ENCODE measurements around the gene NEFH.
"Not testable (repeated sequence)": the region's sequence is repeated elsewhere in the genome, so short reads cannot be mapped to it uniquely, and the experiment has no call there.

Gene NEFH, protein sequence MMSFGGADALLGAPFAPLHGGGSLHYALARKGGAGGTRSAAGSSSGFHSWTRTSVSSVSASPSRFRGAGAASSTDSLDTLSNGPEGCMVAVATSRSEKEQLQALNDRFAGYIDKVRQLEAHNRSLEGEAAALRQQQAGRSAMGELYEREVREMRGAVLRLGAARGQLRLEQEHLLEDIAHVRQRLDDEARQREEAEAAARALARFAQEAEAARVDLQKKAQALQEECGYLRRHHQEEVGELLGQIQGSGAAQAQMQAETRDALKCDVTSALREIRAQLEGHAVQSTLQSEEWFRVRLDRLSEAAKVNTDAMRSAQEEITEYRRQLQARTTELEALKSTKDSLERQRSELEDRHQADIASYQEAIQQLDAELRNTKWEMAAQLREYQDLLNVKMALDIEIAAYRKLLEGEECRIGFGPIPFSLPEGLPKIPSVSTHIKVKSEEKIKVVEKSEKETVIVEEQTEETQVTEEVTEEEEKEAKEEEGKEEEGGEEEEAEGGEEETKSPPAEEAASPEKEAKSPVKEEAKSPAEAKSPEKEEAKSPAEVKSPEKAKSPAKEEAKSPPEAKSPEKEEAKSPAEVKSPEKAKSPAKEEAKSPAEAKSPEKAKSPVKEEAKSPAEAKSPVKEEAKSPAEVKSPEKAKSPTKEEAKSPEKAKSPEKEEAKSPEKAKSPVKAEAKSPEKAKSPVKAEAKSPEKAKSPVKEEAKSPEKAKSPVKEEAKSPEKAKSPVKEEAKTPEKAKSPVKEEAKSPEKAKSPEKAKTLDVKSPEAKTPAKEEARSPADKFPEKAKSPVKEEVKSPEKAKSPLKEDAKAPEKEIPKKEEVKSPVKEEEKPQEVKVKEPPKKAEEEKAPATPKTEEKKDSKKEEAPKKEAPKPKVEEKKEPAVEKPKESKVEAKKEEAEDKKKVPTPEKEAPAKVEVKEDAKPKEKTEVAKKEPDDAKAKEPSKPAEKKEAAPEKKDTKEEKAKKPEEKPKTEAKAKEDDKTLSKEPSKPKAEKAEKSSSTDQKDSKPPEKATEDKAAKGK

DNA sequence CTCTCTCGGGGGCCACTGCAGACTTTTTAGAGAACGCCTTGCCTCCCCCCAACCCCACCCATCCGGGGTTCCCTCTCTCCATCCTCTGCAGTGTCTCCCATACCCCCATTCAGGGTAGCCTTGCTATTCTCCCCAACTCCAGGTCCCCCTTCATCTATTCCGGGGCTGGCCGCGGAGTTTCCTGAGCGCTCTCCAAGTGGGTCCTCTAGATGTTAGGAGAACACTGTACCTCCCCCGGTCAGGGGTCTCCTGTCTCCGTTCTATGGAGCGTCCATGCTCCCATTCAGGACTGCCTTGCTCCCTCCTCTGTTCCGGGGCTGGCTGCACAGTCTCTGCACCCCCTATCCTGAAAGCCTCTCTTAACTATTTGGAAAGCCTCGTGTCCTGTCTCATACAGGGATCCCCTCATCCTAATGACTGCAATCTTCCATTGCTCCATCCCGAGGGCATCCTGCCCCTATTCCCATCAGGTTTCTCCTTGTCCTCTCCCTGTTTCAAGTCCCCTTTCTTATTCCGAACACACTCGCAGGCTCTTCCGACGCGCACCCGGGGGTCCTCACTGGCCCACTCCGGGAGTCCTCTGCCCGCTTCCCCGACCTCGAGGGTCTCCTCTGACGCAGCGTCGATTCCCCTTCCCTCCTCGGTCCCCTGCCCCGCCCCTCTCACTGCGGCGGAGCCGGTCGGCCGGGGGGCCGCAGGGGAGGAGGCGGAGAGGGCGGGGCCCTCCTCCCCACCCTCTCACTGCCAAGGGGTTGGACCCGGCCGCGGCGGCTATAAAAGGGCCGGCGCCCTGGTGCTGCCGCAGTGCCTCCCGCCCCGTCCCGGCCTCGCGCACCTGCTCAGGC lies at the start of gene NEFH:
Gene NEFH (plus strand): TSS at position 802 of the 845 bp plus-strand sequence. CDS start 45 bp downstream, outside the sequence.
- DNase-seq, result no peak

DNA sequence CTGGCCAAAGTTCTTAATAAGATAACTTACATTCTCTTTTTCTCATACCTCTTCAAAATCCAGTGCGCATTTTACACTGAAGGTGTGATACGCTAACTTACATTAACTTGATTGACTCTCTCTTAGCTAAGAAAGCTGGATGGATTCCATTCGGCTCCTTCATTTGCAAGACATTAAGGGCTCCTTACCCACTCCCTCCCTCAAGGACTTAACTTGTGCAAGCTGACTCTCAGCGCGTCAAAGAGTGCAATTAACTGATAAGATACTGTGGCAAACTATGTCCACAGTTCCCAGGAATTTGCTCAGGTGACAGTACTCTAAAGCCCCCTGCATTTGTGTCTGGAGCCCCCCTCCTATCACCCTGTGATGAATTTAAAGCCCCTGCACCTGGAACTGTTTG lies 48.0 kb upstream of the NEFH start:
- no peak for DNase-seq

DNA sequence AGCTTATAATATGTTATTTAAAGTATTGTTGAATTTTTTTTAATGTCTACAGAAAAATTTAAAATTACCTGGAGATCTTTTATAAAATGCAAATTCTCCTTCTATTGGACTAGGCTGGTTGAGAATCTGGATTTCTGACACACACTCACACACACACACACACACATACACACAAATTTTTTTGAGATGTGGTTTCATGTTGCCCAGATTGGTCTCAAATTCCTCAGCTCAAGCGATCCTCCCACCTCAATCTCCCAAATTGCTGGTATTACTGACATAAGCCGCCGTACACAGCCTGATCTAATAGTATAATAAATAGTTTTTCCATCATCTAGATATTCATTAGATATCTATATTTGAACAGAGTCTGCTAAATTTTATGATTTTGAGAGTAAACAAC lies 46.2 kb upstream of the NEFH start:
- DNase-seq, result no peak

- no peak for DNase-seq
Observed at GRCh38 chr22:29434288-29434687, 45.7 kb upstream of the NEFH start.

DNA sequence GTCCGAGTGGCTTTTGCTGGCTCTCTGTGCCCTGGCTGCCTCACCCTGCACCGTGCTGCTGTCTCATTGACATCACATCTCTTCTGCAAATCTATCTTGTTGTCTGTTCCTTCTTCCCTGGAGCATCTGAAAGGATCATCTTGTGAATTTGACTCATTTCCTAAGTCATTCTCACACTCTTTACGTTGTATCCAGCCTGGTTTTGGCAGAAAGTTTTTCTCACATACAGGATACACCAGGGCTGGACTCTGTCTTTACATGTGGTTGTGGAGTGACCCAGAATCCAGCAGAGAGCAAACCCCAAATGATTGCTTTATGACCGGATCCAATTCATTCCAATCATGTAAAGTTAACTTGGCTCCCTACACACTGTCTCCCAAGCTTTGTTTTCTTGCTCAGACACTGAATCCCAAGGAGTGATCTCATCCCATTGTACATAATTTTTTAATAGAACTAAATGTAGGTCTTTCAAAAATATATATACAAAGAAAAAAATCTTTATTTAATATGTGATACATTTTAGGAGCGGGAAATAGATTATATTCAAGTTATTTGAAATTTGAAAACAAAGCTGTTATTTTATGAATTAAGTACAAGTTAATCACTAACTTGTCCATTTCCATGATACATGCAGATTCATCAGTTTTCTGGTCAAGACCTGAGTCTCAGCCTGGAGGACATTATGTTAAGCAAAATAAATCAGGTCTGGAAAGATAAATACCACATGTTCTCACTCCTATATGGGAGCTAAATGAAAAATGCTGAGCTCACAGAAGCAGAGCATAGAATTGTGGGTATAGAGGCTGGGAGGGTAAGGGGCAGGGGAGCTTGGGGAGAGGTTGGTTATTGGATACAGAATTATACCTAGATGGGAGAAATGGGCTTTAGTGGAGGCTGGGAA lies 44.5 kb upstream of the NEFH start:
- DNase-seq, result no peak

DNA sequence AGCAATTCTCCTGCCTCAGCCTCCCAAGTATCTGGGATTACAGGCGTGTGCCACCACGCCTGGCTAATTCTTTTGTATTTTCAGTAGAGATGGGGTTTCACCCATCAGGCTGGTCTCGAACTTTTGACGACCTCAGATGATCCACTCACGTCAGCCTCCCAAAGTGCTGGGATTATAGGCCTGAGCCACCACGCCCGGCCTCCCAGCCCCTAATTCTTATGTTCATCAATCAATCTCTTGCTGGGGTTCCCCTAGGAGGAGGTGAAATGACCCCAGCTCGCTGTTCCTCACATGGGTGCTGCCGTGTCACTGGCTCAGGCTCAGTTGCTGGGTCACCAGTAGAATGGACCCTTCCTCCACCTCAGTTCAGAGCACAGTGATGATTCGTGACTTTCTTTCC lies 41.7 kb upstream of the NEFH start, which contains the start of gene RFPL1:
Gene RFPL1 (plus strand): TSS at position 301 of the 400 bp plus-strand sequence.
- not testable (repeated sequence) for DNase-seq

GRCh38 chr22:29442976-29443375 lies 37.0 kb upstream of the NEFH start:
- no peak for DNase-seq

DNA sequence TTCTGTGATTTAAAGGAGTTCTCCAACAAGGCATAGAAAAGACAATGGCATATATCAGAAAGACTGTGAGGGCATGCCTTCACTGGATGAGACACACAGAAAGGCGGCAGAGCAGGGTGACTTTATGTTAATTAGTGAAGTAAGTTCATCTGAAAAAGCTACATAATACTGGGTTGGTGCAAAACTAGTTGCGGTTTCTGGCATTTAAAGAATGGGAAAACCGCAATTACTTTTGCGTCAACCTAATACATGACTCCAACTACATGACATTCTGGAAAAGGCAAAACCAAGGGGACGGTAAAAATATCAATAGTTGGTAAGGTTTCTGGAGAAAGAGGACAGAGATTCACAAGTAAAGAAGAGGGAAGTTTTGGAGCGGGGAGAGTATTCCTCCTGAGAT lies 36.6 kb upstream of the NEFH start:
- DNase-seq, result no peak

DNA sequence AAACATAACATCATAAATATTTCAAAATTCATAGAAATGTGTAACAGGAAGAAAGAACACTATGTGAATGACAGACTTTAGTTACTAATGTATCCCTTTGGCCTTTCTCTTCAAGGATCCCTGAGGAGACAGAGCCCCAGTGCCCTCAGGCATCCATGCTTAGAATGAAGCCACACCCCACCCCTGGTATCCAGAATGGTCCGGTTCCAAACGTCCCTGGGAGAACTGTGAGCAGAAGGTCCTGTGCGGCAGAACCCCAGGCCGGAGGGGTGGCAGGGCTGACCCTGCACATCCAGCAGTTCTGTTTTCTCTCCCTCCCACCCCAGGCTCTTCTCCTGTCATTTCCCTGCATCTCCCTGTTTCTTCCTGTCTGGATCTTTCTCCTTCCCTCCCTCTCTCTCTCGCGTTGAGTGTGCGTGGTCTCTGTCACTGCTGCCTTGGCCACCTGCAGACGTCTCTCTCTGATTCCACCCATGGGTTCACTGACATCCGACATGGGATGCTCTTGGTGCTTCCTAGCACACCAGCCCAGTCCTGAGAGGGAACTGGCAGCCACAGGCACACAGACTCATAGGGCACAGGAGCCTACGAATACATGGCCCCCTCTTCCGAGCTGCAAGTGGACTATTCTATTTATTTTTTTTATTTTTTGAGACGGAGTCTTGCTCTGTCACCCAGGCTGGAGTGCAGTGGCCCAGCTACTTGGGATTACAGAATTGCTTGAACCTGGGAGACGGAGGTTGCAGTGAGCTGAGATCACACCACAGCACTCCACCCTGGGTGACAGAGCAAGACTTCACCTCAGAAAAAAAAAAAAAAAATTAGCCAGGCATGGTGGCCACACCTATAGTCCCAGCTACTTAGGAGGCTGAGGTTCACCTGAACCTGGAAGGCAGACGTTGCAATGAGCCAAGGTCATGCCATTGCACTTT lies 35.9 kb upstream of the NEFH start:
- DNase-seq, result no peak

- no peak for DNase-seq
Observed at GRCh38 chr22:29445508-29445907, 34.5 kb upstream of the NEFH start.

DNA sequence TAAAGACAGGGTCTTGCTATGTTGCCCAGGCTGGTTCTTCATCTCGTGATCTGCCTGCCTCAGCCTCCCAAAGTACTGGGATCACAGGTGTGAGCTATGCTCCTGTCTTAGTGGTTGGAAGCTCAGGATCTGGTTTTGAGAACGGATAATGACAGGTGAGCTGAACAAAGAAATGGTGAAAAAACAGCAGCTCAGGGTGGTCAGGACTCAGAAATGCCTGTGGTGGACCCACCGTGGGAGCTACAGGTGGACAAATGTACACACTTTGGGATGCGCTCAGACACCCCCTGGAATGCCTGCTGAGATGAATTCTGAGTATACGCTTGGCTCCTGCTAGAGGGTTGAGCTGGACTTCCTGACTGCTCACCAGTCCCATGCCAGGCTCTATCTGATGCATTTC lies 32.1 kb upstream of the NEFH start:
- no peak for DNase-seq

- no peak for DNase-seq
Observed at GRCh38 chr22:29449296-29449875, 30.6 kb upstream of the NEFH start.

DNA sequence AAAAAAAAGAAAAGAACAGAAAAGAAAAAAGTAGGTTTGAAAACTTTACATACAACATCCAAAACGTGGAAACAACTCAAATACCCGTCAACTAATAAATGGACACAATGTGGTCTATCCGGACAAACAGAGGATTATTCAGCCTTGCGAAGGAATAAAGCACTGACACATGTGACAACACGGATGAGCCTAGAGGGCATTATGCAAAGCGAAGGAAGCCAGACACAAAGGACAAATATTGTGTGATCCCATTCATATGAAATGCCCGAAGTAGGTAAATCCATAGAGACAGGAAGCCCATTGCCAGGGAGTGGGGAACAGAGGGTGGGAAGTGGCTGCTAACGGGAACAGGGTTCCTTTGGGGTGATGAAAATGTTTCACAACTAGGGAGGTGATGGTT lies 29.8 kb upstream of the NEFH start:
- no peak for DNase-seq

DNA sequence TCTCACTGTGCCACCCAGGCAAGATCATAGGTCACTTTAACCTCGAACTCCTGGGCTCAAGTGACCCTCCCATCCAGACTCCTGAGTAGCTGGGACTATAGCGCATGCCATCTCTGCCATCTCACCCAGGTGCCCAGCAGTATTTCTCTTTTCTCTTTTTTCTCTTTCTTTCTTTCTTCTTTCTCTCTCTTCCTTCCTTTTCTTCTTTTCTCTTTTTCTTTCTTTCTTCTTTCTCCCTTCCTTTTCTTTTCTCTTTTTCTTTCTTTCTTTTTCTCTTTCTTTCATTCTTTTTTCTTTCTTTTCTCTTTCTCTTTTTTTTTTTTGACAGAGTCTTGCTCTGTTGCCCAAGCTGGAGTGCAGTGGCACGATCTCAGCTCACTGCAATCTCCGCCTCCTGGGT lies 28.2 kb upstream of the NEFH start:
- no peak for DNase-seq

GRCh38 chr22:29454276-29454675 lies 25.7 kb upstream of the NEFH start:
- no peak for DNase-seq

- no peak for DNase-seq
Observed at GRCh38 chr22:29456211-29456671, 23.8 kb upstream of the NEFH start.

- DNase-seq, result no peak
Observed at GRCh38 chr22:29457730-29458129, 22.3 kb upstream of the NEFH start.

GRCh38 chr22:29458551-29458950 lies 21.5 kb upstream of the NEFH start:
- no peak for DNase-seq

DNA sequence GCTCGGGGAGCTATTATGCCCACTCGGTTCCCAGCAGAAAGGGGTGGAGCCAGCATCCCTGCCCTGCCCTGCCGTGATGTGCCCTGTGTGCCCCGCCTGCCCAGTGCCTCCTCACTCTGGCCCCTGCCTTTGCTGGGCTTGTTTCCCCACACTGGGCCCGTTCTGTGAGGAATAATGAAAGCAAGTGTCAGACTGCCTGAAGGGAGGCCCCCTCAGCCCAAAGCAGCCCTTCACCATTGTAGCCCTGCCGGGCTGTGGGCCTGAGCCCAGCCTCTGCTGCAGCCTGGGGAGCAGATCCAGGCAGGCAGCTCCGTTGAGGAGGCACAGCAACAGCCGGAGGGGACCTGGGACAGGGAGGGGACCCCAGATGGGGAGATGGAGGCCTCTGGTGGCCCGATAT lies 20.2 kb upstream of the NEFH start:
- no peak for DNase-seq

- DNase-seq, result no peak
Observed at GRCh38 chr22:29461263-29461662, 18.8 kb upstream of the NEFH start.
